Mesothelial cell of epicardium (in vitro differentiated cells): Measurements from ENCODE around the gene EYS. TPM values are rescaled to one million over a fixed set of nuclear protein-coding genes. Genes with fewer than 3 reads are reported as not detected.

Experiments used
- DNase-seq, 2 experiments: peaks; one replicate each; pipeline ENCODE4 v3.0.0; 2021; ENCODE audit warnings: low spot score in 2 of 2; ENCODE audit not compliant: unreplicated experiment in 2 of 2
- H3K27ac Mint-ChIP-seq: 2 replicates; pipeline ENCODE4 v1.8.0; 2021; ENCODE audit warnings: mixed read lengths
- H3K27me3 Mint-ChIP-seq: 2 replicates; pipeline ENCODE4 v1.8.0; 2021; ENCODE audit warnings: low read depth, mixed read lengths
- H3K36me3 Mint-ChIP-seq: 2 replicates; pipeline ENCODE4 v1.8.0; 2021; ENCODE audit warnings: mixed read lengths
- H3K4me1 Mint-ChIP-seq: 2 replicates; pipeline ENCODE4 v1.8.0; 2021; ENCODE audit warnings: mixed read lengths
- H3K4me3 Mint-ChIP-seq: 2 replicates; pipeline ENCODE4 v1.8.0; 2021; ENCODE audit warnings: mild to moderate bottlenecking, moderate library complexity, mixed read lengths
- H3K9me3 Mint-ChIP-seq: 2 replicates; pipeline ENCODE4 v1.8.0; 2021; ENCODE audit warnings: mixed read lengths
- CTCF ChIP-seq: fragments of 200-600 bp; sonication (generic); IDR thresholded peaks from one replicate; pipeline ENCODE4 v1.5.0; 2021; ENCODE audit warnings: antibody characterized with exemption; ENCODE audit not compliant: unreplicated experiment
- total RNA-seq: library from RNA; stranded (reverse); gene quantifications from 3 replicates; pipeline ENCODE4 v1.2.1, GENCODE V29; 2021

Gene EYS
- total RNA-seq, 1 donor from 2014 or later, result 0.69 TPM

- H3K36me3 Mint-ChIP-seq, result no peaks in the 10 kb centered on the region
- H3K27ac Mint-ChIP-seq, result peak overlapping the region; percentile 77
- H3K9me3 Mint-ChIP-seq, result no peaks in the 10 kb centered on the region
- no peak for TF ChIP-seq CTCF
- no peak overlapping the region for H3K4me3 Mint-ChIP-seq
- H3K27me3 Mint-ChIP-seq, result no peaks in the 10 kb centered on the region
- DNase-seq, result no peak
- peaks cover 19% of the 10 kb centered on the region for H3K4me1 Mint-ChIP-seq
Measured at GRCh38 chr6:65110031-65110430, 597.0 kb downstream of the EYS start.

GRCh38 chr6:65098349-65098748 lies 608.7 kb downstream of the EYS start:
- H3K36me3 Mint-ChIP-seq, result no peaks in the 10 kb centered on the region
- H3K9me3 Mint-ChIP-seq, result peaks cover 5% of the 10 kb centered on the region
- peak overlapping the region; percentile 76 for H3K27ac Mint-ChIP-seq
- no peak for TF ChIP-seq CTCF
- no peak for DNase-seq
- no peak overlapping the region for H3K4me3 Mint-ChIP-seq
- H3K4me1 Mint-ChIP-seq, result peaks cover 17% of the 10 kb centered on the region
- no peaks in the 10 kb centered on the region for H3K27me3 Mint-ChIP-seq

- no peaks in the 10 kb centered on the region for H3K36me3 Mint-ChIP-seq
- no peaks in the 10 kb centered on the region for H3K4me1 Mint-ChIP-seq
- TF ChIP-seq CTCF, result no peak
- no peak overlapping the region for H3K4me3 Mint-ChIP-seq
- H3K9me3 Mint-ChIP-seq, result peaks cover 32% of the 10 kb centered on the region
- no peak for DNase-seq
- no peaks in the 10 kb centered on the region for H3K27me3 Mint-ChIP-seq
- H3K27ac Mint-ChIP-seq, result no peak overlapping the region
Measured at GRCh38 chr6:65091561-65091960, 615.5 kb downstream of the EYS start.

DNA sequence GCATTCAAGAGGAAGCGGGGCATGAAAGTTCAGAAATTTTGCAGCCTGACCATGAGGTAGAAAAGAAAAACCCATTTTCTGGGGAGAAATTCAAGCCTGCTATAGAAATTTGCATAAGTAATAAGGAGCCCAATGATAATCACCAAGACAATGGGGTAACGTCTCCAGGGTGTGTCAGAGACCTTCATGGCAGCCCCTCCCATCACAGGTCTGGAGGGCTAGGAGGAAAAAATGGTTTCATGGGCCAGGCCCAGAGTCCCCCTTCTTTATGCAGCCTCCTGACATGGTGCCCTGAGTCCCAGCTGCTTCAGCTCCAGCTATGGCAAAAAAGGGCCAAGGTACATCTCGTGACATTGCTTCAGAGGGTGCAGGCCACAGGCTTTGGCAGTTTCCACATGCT lies 618.5 kb downstream of the EYS start:
- Mint-ChIP-seq H3K27ac (no peak overlapping the region), H3K36me3 (no peaks in the 10 kb centered on the region), H3K27me3 (no peaks in the 10 kb centered on the region), H3K4me3 (no peak overlapping the region), H3K4me1 (no peaks in the 10 kb centered on the region), H3K9me3 (peaks cover 27% of the 10 kb centered on the region)
- TF ChIP-seq CTCF, result no peak
- DNase-seq, result no peak

DNA sequence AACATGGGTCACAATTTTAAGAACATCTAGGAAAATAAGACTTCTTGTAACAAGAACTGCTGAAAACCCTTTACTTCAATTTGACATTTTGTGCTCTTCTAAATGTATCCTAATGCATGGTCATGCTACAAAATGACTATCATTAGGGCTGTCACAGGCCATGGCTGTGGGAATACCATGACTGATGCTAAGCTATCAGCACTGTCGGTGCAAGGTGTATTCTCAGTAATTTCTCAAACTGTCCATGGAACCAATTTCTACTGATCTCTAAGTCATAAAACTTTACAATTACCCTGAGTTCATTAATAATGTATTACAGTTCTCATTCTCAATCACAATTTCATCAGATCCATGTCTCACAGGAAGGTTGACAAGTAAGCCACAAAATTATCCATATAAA lies 625.3 kb downstream of the EYS start:
- DNase-seq, result no peak
- no peak for TF ChIP-seq CTCF
- Mint-ChIP-seq H3K9me3 (no peaks in the 10 kb centered on the region), H3K4me3 (no peak overlapping the region), H3K27ac (no peak overlapping the region), H3K27me3 (no peaks in the 10 kb centered on the region), H3K36me3 (no peaks in the 10 kb centered on the region), H3K4me1 (no peaks in the 10 kb centered on the region)

DNA sequence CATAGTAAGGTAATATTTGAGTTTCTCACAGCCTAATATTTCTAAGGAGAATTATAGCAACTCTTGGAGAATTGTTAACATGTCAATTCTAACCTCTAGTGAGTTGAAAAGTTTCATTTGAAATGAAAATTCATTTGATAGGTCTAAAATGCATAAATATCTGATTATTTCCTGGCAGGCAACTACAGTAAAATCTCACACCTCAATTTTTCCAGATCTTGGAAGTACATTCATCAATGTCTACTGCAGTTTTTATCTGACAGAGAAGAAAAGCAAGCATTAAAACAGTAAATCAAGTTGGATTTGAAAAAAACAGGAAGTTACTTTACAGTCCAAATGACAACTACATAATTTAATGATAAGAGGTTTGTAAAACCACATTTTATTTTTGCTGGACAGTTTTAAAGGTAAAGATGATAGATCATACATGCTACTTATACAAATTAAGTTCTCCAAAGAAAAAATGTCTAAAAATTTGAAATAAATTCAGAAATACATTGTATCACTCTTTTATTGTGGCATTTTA lies 631.3 kb downstream of the EYS start:
- no peak for TF ChIP-seq CTCF
- Mint-ChIP-seq H3K36me3 (no peaks in the 10 kb centered on the region), H3K4me3 (no peak overlapping the region), H3K27ac (no peak overlapping the region), H3K27me3 (no peaks in the 10 kb centered on the region), H3K4me1 (peaks cover 4% of the 10 kb centered on the region), H3K9me3 (no peaks in the 10 kb centered on the region)
- DNase-seq, result no peak
